ENCODE measurements around the gene SOX12. TPM values are rescaled to one million over a fixed set of nuclear protein-coding genes. Genes with fewer than 3 reads are reported as not detected.

Gene SOX12
- polyA plus RNA-seq, 1 donor (not counting 4 experiments of a cell fraction or from before 2014, with no cell fraction given), result 1.9 TPM

DNA sequence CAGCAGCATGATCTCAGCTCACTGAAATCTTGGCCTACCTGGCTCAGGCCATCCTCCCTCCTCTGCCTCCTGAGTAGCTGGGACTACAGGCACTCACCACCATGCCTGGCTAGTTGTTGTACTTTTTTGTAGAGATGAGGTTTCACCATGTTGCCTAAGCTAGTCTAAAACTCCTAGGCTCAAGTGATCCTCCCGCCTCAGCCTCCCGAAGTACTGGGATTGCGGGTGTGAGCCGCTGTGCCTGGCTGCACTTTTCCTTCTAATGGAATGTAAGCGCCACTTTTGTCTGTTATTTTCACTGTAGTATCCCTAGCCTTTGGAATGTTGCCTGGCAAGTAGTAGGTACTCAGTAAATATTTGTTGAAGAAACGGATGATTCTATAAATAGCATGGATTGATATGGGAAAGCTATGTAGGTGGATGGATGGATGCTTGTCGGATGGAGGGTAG is 44.8 kb downstream of the SOX12 start:
- Histone ChIP-seq H3K79me2 (ENCODE audit: control insufficient read depth, insufficient read depth, low read length) (no peaks in the 10 kb centered on the region), H3K4me3 (ENCODE audit: control insufficient read depth in 2 of 3, extremely low read depth in 1 of 3, insufficient read depth in 2 of 3, low read depth in 1 of 3, low read length in 3 of 3) (no peak overlapping the region), H3K9me3 (ENCODE audit: control insufficient read depth, low read depth, low read length) (no peaks in the 10 kb centered on the region), H3K9ac (ENCODE audit: control insufficient read depth, extremely low read depth, insufficient read depth, low read length) (no peak overlapping the region), H3K27ac (ENCODE audit: control insufficient read depth, insufficient read depth, low read length) (no peak overlapping the region), H3K36me3 (ENCODE audit: control insufficient read depth in 2 of 2, extremely low read depth in 1 of 2, insufficient read depth in 2 of 2, low read length in 2 of 2) (no peaks in the 10 kb centered on the region), H3K27me3 (ENCODE audit: control insufficient read depth, extremely low read depth, insufficient read depth, low read length) (no peaks in the 10 kb centered on the region), H3K4me1 (ENCODE audit: control insufficient read depth, extremely low read depth, insufficient read depth, low read length) (peaks cover 44% of the 10 kb centered on the region), H4K20me1 (ENCODE audit: control insufficient read depth, extremely low read depth, insufficient read depth, low read length) (no peaks in the 10 kb centered on the region), H2AFZ (ENCODE audit: control insufficient read depth, low read length) (no peak overlapping the region), H3K4me2 (ENCODE audit: control insufficient read depth, extremely low read depth, insufficient read depth, low read depth, low read length) (no peak overlapping the region), H3K9me1 (ENCODE audit: control insufficient read depth, extremely low read depth, insufficient read depth, low read length) (no peaks in the 10 kb centered on the region)
- TF ChIP-seq, protein P1, sequence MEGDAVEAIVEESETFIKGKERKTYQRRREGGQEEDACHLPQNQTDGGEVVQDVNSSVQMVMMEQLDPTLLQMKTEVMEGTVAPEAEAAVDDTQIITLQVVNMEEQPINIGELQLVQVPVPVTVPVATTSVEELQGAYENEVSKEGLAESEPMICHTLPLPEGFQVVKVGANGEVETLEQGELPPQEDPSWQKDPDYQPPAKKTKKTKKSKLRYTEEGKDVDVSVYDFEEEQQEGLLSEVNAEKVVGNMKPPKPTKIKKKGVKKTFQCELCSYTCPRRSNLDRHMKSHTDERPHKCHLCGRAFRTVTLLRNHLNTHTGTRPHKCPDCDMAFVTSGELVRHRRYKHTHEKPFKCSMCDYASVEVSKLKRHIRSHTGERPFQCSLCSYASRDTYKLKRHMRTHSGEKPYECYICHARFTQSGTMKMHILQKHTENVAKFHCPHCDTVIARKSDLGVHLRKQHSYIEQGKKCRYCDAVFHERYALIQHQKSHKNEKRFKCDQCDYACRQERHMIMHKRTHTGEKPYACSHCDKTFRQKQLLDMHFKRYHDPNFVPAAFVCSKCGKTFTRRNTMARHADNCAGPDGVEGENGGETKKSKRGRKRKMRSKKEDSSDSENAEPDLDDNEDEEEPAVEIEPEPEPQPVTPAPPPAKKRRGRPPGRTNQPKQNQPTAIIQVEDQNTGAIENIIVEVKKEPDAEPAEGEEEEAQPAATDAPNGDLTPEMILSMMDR (optimal IDR thresholded peaks at IDR 0.05 in 1 of 3, IDR thresholded peaks at IDR 0.05 in 1 of 3, conservative IDR thresholded peaks at IDR 0.05 in 1 of 3; ENCODE audit: extremely low read depth in 1 of 3, insufficient read depth in 2 of 3, low read length in 3 of 3), result no peak
- TF ChIP-seq EZH2 (IDR thresholded peaks at IDR 0.05; ENCODE audit: low read length), result no peak
- dilution Hi-C loops (cut with MboI; ENCODE audit: extremely low pct_ligation_motif_present, low sequenced_read_pairs), result no loop called here
- DNase-seq (ENCODE audit: low read depth, low spot score) (no peak), FAIRE-seq (no peak)

DNA sequence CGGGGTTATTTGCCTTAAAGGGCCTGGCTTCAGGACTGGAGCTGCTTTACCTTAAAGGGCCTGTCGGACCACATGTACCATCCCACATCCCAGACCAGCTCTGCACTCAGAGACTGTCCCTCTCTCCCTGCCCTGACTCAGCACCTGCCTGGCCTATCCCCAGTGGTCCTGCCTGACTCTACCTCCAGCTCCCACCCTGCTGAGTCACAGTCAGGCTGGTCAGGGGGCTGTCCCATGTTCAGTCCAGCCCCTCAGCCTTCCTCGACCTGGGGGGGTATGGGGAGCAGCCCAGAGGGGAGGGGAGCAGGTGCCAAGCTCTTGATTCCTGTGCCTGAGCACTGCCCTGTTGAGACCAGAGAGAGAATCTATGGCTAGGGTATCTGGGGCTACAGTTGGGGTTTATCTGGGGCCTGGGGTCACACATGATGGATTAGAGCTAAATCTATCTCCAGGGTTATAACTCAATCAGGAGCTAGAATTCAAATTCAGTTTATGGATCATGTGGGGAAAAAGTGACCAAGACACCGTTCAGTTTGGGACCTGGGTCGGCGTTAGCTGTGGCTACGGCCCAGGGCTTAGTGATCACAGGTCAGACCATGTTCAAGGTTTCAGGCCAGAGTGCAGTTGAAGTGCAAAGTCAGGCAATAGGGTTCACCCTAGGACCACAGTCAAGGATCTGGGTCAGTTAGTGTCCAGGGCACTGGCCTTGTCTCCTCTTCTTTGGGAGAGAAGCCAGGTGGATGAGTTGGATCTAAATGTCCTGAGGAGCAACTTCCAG is 45.8 kb downstream of the SOX12 start:
- no peak for TF ChIP-seq EZH2 (IDR thresholded peaks at IDR 0.05; ENCODE audit: low read length)
- TF ChIP-seq, protein P1 (optimal IDR thresholded peaks at IDR 0.05 in 1 of 3, IDR thresholded peaks at IDR 0.05 in 1 of 3, conservative IDR thresholded peaks at IDR 0.05 in 1 of 3; ENCODE audit: extremely low read depth in 1 of 3, insufficient read depth in 2 of 3, low read length in 3 of 3), result no peak
- Histone ChIP-seq H3K4me3 (ENCODE audit: control insufficient read depth in 2 of 3, extremely low read depth in 1 of 3, insufficient read depth in 2 of 3, low read depth in 1 of 3, low read length in 3 of 3) (no peak overlapping the region), H3K9ac (ENCODE audit: control insufficient read depth, extremely low read depth, insufficient read depth, low read length) (no peak overlapping the region), H4K20me1 (ENCODE audit: control insufficient read depth, extremely low read depth, insufficient read depth, low read length) (no peaks in the 10 kb centered on the region), H3K79me2 (ENCODE audit: control insufficient read depth, insufficient read depth, low read length) (no peaks in the 10 kb centered on the region), H3K4me2 (ENCODE audit: control insufficient read depth, extremely low read depth, insufficient read depth, low read depth, low read length) (no peak overlapping the region), H2AFZ (ENCODE audit: control insufficient read depth, low read length) (no peak overlapping the region), H3K4me1 (ENCODE audit: control insufficient read depth, extremely low read depth, insufficient read depth, low read length) (peaks cover 36% of the 10 kb centered on the region), H3K9me3 (ENCODE audit: control insufficient read depth, low read depth, low read length) (no peaks in the 10 kb centered on the region), H3K9me1 (ENCODE audit: control insufficient read depth, extremely low read depth, insufficient read depth, low read length) (no peaks in the 10 kb centered on the region), H3K27ac (ENCODE audit: control insufficient read depth, insufficient read depth, low read length) (peak overlapping the region; percentile 89), H3K36me3 (ENCODE audit: control insufficient read depth in 2 of 2, extremely low read depth in 1 of 2, insufficient read depth in 2 of 2, low read length in 2 of 2) (no peaks in the 10 kb centered on the region), H3K27me3 (ENCODE audit: control insufficient read depth, extremely low read depth, insufficient read depth, low read length) (no peaks in the 10 kb centered on the region)
- DNase-seq (ENCODE audit: low read depth, low spot score) (no peak), FAIRE-seq (no peak)
- dilution Hi-C loops (cut with MboI; ENCODE audit: extremely low pct_ligation_motif_present, low sequenced_read_pairs), result no loop called here
